Kidney epithelial cell (primary cell): Measurements from ENCODE around the gene CCDC73. TPM values are rescaled to one million over a fixed set of nuclear protein-coding genes. Genes with fewer than 3 reads are reported as not detected.
"Not testable (repeated sequence)": the region's sequence is repeated elsewhere in the genome, so short reads cannot be mapped to it uniquely, and the experiment has no call there.

Experiments used
- DNase-seq: peaks from one replicate; pipeline ENCODE4 v3.0.0-alpha.2; 2010; ENCODE audit warnings: low read depth
- H3K27me3 ChIP-seq: 2 replicates; pipeline ENCODE4 v1.6.0; 2011; ENCODE audit warnings: low read length; ENCODE audit not compliant: control insufficient read depth, insufficient read depth
- H3K36me3 ChIP-seq: 2 replicates; pipeline ENCODE4 v1.5.1; 2011; ENCODE audit warnings: low read length; ENCODE audit not compliant: control insufficient read depth, insufficient read depth
- H3K4me3 ChIP-seq: 2 replicates; pipeline ENCODE4 v1.5.1; 2011; ENCODE audit warnings: low read depth, mild to moderate bottlenecking, control low read depth, low read length
- CTCF ChIP-seq: IDR thresholded peaks from 2 replicates; pipeline ENCODE4 v1.5.1; 2011; ENCODE audit warnings: mild to moderate bottlenecking, moderate library complexity, low read length, control low read depth, inconsistent platforms; ENCODE audit not compliant: insufficient read depth, poor library complexity, severe bottlenecking
- total RNA-seq: library from RNA; depleted of rRNA; stranded (reverse); fragments of >200 nt; gene quantifications from 2 replicates; pipeline ENCODE4 v1.2.3, GENCODE V29; 2015

CCDC73 gene
- total RNA-seq, 1 donor from 2014 or later: not detected

- TF ChIP-seq CTCF: no peak
- Histone ChIP-seq H3K36me3 (no peaks in the 10 kb centered on the region), H3K27me3 (no peaks in the 10 kb centered on the region), H3K4me3 (no peak overlapping the region)
- no peak for DNase-seq
These were observed 2.1 kb downstream of the CCDC73 start for GRCh38 chr11:32792111-32792947.

GRCh38 chr11:32790916-32791315, 3.5 kb downstream of the CCDC73 start:
- DNase-seq: no peak
- no peak overlapping the region for H3K4me3 ChIP-seq
- no peak for TF ChIP-seq CTCF
- no peaks in the 10 kb centered on the region for H3K36me3 ChIP-seq
- no peaks in the 10 kb centered on the region for H3K27me3 ChIP-seq

DNA sequence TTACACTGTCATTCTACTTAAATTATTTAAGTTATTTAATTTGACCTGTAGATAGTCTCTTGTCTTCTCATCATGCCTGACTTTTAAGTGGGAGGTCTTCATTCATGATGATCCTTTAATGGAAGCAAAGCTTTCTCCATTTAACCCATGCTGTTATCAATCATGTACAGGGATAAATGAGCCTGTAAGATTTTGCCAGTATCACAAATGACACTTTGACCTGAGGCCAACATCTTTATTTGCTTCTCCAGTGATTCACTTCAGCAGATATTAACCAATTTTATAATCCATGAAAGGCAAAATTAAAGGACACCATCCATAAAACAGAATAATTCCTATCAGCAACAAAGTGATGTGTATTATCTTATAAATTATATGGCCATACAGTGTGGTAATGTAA, 7.7 kb downstream of the CCDC73 start:
- no peak for DNase-seq
- H3K27me3 ChIP-seq: no peaks in the 10 kb centered on the region
- no peak overlapping the region for H3K4me3 ChIP-seq
- TF ChIP-seq CTCF: no peak
- no peaks in the 10 kb centered on the region for H3K36me3 ChIP-seq

GRCh38 chr11:32785262-32785661, 9.2 kb downstream of the CCDC73 start:
- no peaks in the 10 kb centered on the region for H3K36me3 ChIP-seq

DNA sequence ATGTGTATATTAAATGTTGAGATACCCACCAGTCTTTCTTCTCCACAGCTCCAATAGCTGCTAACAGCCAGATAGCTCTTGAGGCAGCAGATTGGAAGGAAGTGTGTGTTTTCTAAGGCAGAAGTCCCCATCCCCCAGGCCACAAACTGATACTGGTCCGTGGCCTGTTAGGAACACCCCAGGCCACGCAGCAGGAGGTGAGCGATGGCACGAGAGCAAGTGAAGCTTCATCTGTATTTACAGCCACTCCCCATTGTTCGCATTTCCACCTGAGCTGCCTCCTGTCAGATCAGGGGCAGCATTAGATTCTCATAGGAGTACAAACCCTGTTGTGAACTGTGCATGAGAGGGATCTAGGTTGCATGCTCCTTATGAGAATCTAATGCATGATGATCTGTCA, 12.7 kb downstream of the CCDC73 start:
- no peak overlapping the region for H3K4me3 ChIP-seq
- no peaks in the 10 kb centered on the region for H3K27me3 ChIP-seq
- no peak for TF ChIP-seq CTCF
- DNase-seq: no peak
- no peaks in the 10 kb centered on the region for H3K36me3 ChIP-seq

More at GRCh38 chr11:32785262-32785661, 9.2 kb downstream of the CCDC73 start:
- DNase-seq: no peak
- no peak overlapping the region for H3K4me3 ChIP-seq
- TF ChIP-seq CTCF: no peak
- H3K27me3 ChIP-seq: no peaks in the 10 kb centered on the region

DNA sequence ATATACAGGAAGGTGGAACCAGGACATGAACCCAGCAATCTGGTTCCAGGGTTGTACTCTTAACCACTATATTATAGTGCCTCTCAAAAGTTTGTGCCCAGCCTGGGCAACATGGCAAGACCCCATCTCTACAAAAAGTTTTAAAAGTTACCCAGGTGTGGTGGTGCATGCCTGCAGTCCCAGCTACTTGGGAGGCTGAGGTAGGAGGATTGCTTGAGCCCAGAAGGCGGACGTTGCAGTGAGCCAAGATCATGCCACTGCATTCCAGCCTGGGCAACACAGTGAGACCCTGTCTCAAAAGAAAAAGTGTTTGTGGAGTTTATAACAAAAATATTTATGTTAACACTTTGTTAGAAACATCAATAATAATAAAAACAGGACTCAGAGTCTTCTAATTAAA, 13.6 kb downstream of the CCDC73 start:
- not testable (repeated sequence) for H3K36me3 ChIP-seq, H3K4me3 ChIP-seq, DNase-seq, H3K27me3 ChIP-seq
